K562 (cell line): Measurements from ENCODE around the gene DCAF15. TPM values are rescaled to one million over a fixed set of nuclear protein-coding genes. Genes with fewer than 3 reads are reported as not detected.

Experiments used
- BRF2 ChIP-seq: IDR thresholded peaks from 3 replicates; pipeline ENCODE4 v1.6.1; 2011; ENCODE audit warnings: borderline replicate concordance, mild to moderate bottlenecking; ENCODE audit not compliant: insufficient read length, insufficient read depth
- CTBP1 ChIP-seq: fragments of 450-650 bp; IDR thresholded peaks from 2 replicates; pipeline ENCODE4 v1.6.1; 2016; ENCODE audit warnings: borderline replicate concordance
- E2F5 ChIP-seq: sonication (generic); formaldehyde crosslinking; IDR thresholded peaks from 2 replicates; pipeline ENCODE4 v1.8.0; 2022; ENCODE audit warnings: mild to moderate bottlenecking, missing genetic modification reagents
- FOXP4 ChIP-seq: sonication (generic); formaldehyde crosslinking; IDR thresholded peaks from 2 replicates; pipeline ENCODE4 v1.8.0; 2022; ENCODE audit warnings: mild to moderate bottlenecking, missing genetic modification reagents, borderline replicate concordance
- GATAD2A ChIP-seq: fragments of 450-650 bp; IDR thresholded peaks from 2 replicates; pipeline ENCODE4 v1.6.1; 2017
- HES1 ChIP-seq: fragments of 450-650 bp; IDR thresholded peaks from 2 replicates; pipeline ENCODE4 v1.6.1; 2016; ENCODE audit warnings: low read depth, mild to moderate bottlenecking, moderate library complexity
- HOXB6 ChIP-seq: fragments of 250-450 bp; sonication (Bioruptor Pico); IDR thresholded peaks from 2 replicates; pipeline ENCODE4 v1.5.1; 2022; ENCODE audit warnings: mild to moderate bottlenecking, borderline replicate concordance
- KDM2B ChIP-seq: fragments of 250-450 bp; sonication (Bioruptor Pico); IDR thresholded peaks from 2 replicates; pipeline ENCODE4 v1.8.0; 2021; ENCODE audit warnings: mild to moderate bottlenecking, moderate library complexity
- MBD1 ChIP-seq: fragments of 250-450 bp; sonication (Bioruptor Pico); IDR thresholded peaks from 2 replicates; pipeline ENCODE4 v1.8.0; 2022; ENCODE audit warnings: inconsistent platforms
- NFRKB ChIP-seq: fragments of 450-650 bp; IDR thresholded peaks from 2 replicates; pipeline ENCODE4 v1.6.1; 2016; ENCODE audit warnings: low read depth
- POLR2G ChIP-seq: fragments of 200-400 bp; formaldehyde crosslinking; IDR thresholded peaks from 2 replicates; pipeline ENCODE4 v1.6.1; 2017; ENCODE audit warnings: low read depth, mild to moderate bottlenecking, antibody characterized with exemption, low read length, moderate library complexity
- RAD21 ChIP-seq, 2 experiments: fragments of 250-450 bp in 1 of 2; fragments of 450-650 bp in 1 of 2; sonication (Bioruptor Pico) in 1 of 2; formaldehyde crosslinking in 1 of 2; IDR thresholded peaks in 1 of 2; conservative IDR thresholded peaks in 1 of 2; 2 replicates each; pipeline versions ENCODE4 v1.4.0 to v1.8.0; 2020 to 2022; ENCODE audit warnings: mild to moderate bottlenecking in 2 of 2, moderate library complexity in 1 of 2
- SRSF7 ChIP-seq: fragments of 200-400 bp; formaldehyde crosslinking; optimal IDR thresholded peaks from 2 replicates; pipeline ENCODE3; 2017; ENCODE audit warnings: mild to moderate bottlenecking, low read depth, low read length
- TCF7 ChIP-seq: sonication (generic); IDR thresholded peaks from 2 replicates; pipeline ENCODE4 v1.6.1; 2016; ENCODE audit warnings: antibody characterized with exemption, borderline replicate concordance
- TFAP4 ChIP-seq: sonication (generic); formaldehyde crosslinking; IDR thresholded peaks from 2 replicates; pipeline ENCODE4 v1.8.0; 2022; ENCODE audit warnings: missing genetic modification reagents, mild to moderate bottlenecking, moderate library complexity, borderline replicate concordance
- ZBTB7A ChIP-seq: IDR thresholded peaks from 2 replicates; pipeline ENCODE4 v1.6.1; 2011; ENCODE audit warnings: low read depth, mild to moderate bottlenecking, low read length, moderate library complexity, borderline replicate concordance; ENCODE audit not compliant: control insufficient read depth
- ZC3H11A ChIP-seq: IDR thresholded peaks from 2 replicates; pipeline ENCODE4 v1.6.1; 2012; ENCODE audit warnings: low read depth, low read length, improper control_type of control experiment
- ZNF253 ChIP-seq: fragments of 250-450 bp; sonication (Bioruptor Pico); conservative IDR thresholded peaks from 2 replicates; pipeline ENCODE4 v1.6.1; 2021; ENCODE audit warnings: mild to moderate bottlenecking
- ZNF699 ChIP-seq: fragments of 250-450 bp; sonication (Bioruptor Pico); IDR thresholded peaks from 2 replicates; pipeline ENCODE4 v1.8.0; 2021; ENCODE audit warnings: mild to moderate bottlenecking, moderate library complexity; ENCODE audit not compliant: insufficient replicate concordance
- polyA plus RNA-seq, 8 experiments: library from polyadenylated mRNA; depleted of rRNA in 4 of 8; stranded (reverse) in 5 of 8; unstranded in 3 of 8; fragments of >200 nt; fragmentation: Nextera tagmentation in 2 of 8; fragmentation: Illumina TruSeq in 1 of 8; extraction: Ambion mirVana in 2 of 8; extraction: Trizol in 1 of 8; gene quantifications; 2 replicates each; pipeline versions ENCODE4 v1.2.1 to v1.2.3, GENCODE V29; 2011 to 2014; ENCODE audit warnings: inconsistent platforms in 1 of 8, missing spikeins in 1 of 8
- total RNA-seq, 7 experiments: library from RNA; depleted of rRNA in 6 of 7; stranded (reverse); fragments of >200 nt in 6 of 7; fragmentation: Illumina TruSeq in 2 of 7; extraction: Trizol in 2 of 7; gene quantifications; 2 replicates each; pipeline versions ENCODE4 v1.2.1 to v1.2.3, GENCODE V29; 2011 to 2021; ENCODE audit warnings: low replicate concordance in 1 of 7

DCAF15 gene
- total and polyA plus RNA-seq, 9 of the 15 experiments (the other 6 are each of a cell fraction or from before 2014, with no cell fraction given), result 0.17 to 68.5 (median 27.7) TPM

- TF ChIP-seq TFAP4 (peak; percentile 93), TCF7 (no peak), HOXB6 (no peak), RAD21 (CRISPR knock-in tag; conservative IDR thresholded peaks at IDR 0.05 in 1 of 2, IDR thresholded peaks at IDR 0.05 in 1 of 2) (peak in 1 of 2 experiments; percentile 48; a peak in 2 of 4 replicates), MBD1 (CRISPR knock-in tag) (no peak), ZC3H11A (peak; percentile 82; the same call in 1 of the 2 replicates), E2F5 (CRISPR knock-in tag) (no peak), CTBP1 (peak; percentile 96), GATAD2A (peak; percentile 87; the same call in 1 of the 2 replicates), FOXP4 (peak; percentile 75; the same call in 1 of the 2 replicates), BRF2 (no peak), HES1 (peak; percentile 97), ZBTB7A (peak; percentile 94), ZNF699 (CRISPR knock-in tag) (no peak), SRSF7 (no peak), NFRKB (peak; percentile 72; the same call in 1 of the 2 replicates), KDM2B (CRISPR knock-in tag) (0 out of 2 replicates have a peak, but pooled peaks have one; percentile 34), POLR2G (peak; percentile 86), ZNF253 (CRISPR knock-in tag) (no peak)
These were observed 54.7 kb downstream of the DCAF15 start (continued) for GRCh38 chr19:14006766-14007562.
